GM12878 (cell line): ENCODE data around the gene MAGI2. TPM values are rescaled to one million over a fixed set of nuclear protein-coding genes. Genes with fewer than 3 reads are reported as not detected.

ENCODE experiments used
- ATAC-seq: fragments of 200-7000 bp; cut with Tn5 transposase; 3 replicates; pipeline ENCODE4 v1.9.1; 2020; ENCODE audit warnings: mild to moderate bottlenecking, moderate library complexity
- BruUV-seq: library from RNA; stranded (reverse); fragments of 400-500 nt; replicated peaks from 2 replicates; lab custom pipeline; 2021; lab: Mats Ljungman, UMichigan
- CTCF ChIA-PET: fragments of 300-600 bp; sonication (Branson Sonifier 250); formaldehyde crosslinking; extraction: SDS; loops from one replicate; lab custom pipeline; 2021; ENCODE audit warnings: inconsistent platforms; lab: Yijun Ruan, JAX
- POLR2A ChIA-PET: fragments of 350-600 bp; formaldehyde crosslinking; extraction: SDS; loops from one replicate; lab custom pipeline; 2021; ENCODE audit warnings: inconsistent platforms; lab: Charles Lee
- RAD21 ChIA-PET: fragments of 300-600 bp; sonication (Branson Sonifier 250); formaldehyde crosslinking; loops from one replicate; lab custom pipeline; 2023; ENCODE audit warnings: antibody characterized with exemption; ENCODE audit not compliant: unreplicated experiment; lab: Charles Lee
- SMC1A ChIA-PET: fragments of 300-600 bp; sonication (Branson Sonifier 250); formaldehyde crosslinking; loops from one replicate; lab custom pipeline; 2023; ENCODE audit not compliant: unreplicated experiment, uncharacterized antibody; lab: Charles Lee
- DNase-seq: peaks from one replicate; pipeline ENCODE4 v3.0.0-alpha.2; 2011; ENCODE audit warnings: low read depth, low spot score
- FAIRE-seq: peaks from 3 replicates; lab custom pipeline; 2011; peaks lifted over from hg19 to GRCh38; lab: Jason Lieb, UNC
- H2AFZ ChIP-seq: 2 replicates; pipeline ENCODE4 v1.6.0; 2011; ENCODE audit warnings: low read depth, low read length, control low read depth; ENCODE audit not compliant: control insufficient read depth
- H3K27ac ChIP-seq: 2 replicates; pipeline ENCODE4 v1.5.1; 2011; ENCODE audit warnings: control low read depth; ENCODE audit not compliant: control insufficient read depth, insufficient read depth
- H3K27me3 ChIP-seq, 2 experiments: replicated peaks in 1 of 2; 2 replicates each; pipeline versions ENCODE4 v1.6.0 to v1.6.1; 2011; ENCODE audit warnings: low read length in 1 of 2; ENCODE audit not compliant: control insufficient read depth in 2 of 2, insufficient read depth in 2 of 2
- H3K36me3 ChIP-seq, 2 experiments: 2 replicates each; pipeline ENCODE4 v1.5.1; 2011; ENCODE audit warnings: low read length in 1 of 2; ENCODE audit not compliant: control insufficient read depth in 2 of 2, insufficient read depth in 2 of 2
- H3K4me1 ChIP-seq: 2 replicates; pipeline ENCODE4 v1.6.1; 2011; ENCODE audit warnings: mild to moderate bottlenecking, low read length, moderate library complexity, mixed read lengths; ENCODE audit not compliant: control insufficient read depth, insufficient read depth
- H3K4me2 ChIP-seq: 2 replicates; pipeline ENCODE4 v1.6.0; 2011; ENCODE audit warnings: control low read depth; ENCODE audit not compliant: control insufficient read depth, insufficient read depth
- H3K4me3 ChIP-seq: fragments of 200-600 bp; sonication (generic); 2 replicates; pipeline ENCODE4 v1.5.1; 2016
- H3K79me2 ChIP-seq: 2 replicates; pipeline ENCODE4 v1.6.0; 2011; ENCODE audit warnings: low read length; ENCODE audit not compliant: control insufficient read depth, insufficient read depth
- H3K9ac ChIP-seq: 2 replicates; pipeline ENCODE4 v1.8.0; 2011; ENCODE audit warnings: low read length, control low read depth, mixed read lengths; ENCODE audit not compliant: control insufficient read depth, insufficient read depth
- H3K9me3 ChIP-seq: replicated peaks from 3 replicates; pipeline ENCODE4 v1.5.1; 2011; ENCODE audit warnings: mild to moderate bottlenecking, low read length; ENCODE audit not compliant: control insufficient read depth, insufficient read depth
- H4K20me1 ChIP-seq: 2 replicates; pipeline ENCODE4 v1.6.0; 2011; ENCODE audit not compliant: control insufficient read depth, insufficient read depth
- ATF3 ChIP-seq: IDR thresholded peaks from 2 replicates; pipeline ENCODE4 v1.6.1; 2011; ENCODE audit warnings: low read depth, mild to moderate bottlenecking, low read length, moderate library complexity, borderline replicate concordance; ENCODE audit errors: extremely low read depth
- HCFC1 ChIP-seq: fragments of 150-350 bp; IDR thresholded peaks from 2 replicates; pipeline ENCODE4 v1.6.1; 2014; ENCODE audit warnings: low read length
- IRF5 ChIP-seq: fragments of 450-650 bp; IDR thresholded peaks from 2 replicates; pipeline ENCODE4 v1.6.1; 2017; ENCODE audit warnings: borderline replicate concordance
- JUND ChIP-seq: IDR thresholded peaks from 2 replicates; pipeline ENCODE4 v1.6.1; 2012; ENCODE audit warnings: low read depth, mild to moderate bottlenecking, low read length, improper control_type of control experiment, moderate library complexity
- LARP7 ChIP-seq: fragments of 450-650 bp; IDR thresholded peaks from 2 replicates; pipeline ENCODE4 v1.6.1; 2017; ENCODE audit warnings: mild to moderate bottlenecking
- MTA3 ChIP-seq: IDR thresholded peaks from 2 replicates; pipeline ENCODE4 v1.6.1; 2012; ENCODE audit warnings: low read length, inconsistent platforms, borderline replicate concordance
- MYB ChIP-seq: fragments of 150-350 bp; IDR thresholded peaks from 2 replicates; pipeline ENCODE4 v1.6.1; 2014; ENCODE audit warnings: mild to moderate bottlenecking, low read depth, low read length, borderline replicate concordance
- NFXL1 ChIP-seq: fragments of 450-650 bp; IDR thresholded peaks from 2 replicates; pipeline ENCODE4 v1.6.1; 2017; ENCODE audit warnings: antibody characterized with exemption, mild to moderate bottlenecking, borderline replicate concordance
- NFYB ChIP-seq: IDR thresholded peaks from 2 replicates; pipeline ENCODE4 v1.6.1; 2011; ENCODE audit warnings: low read depth, mild to moderate bottlenecking, low read length, improper control_type of control experiment, moderate library complexity; ENCODE audit not compliant: insufficient read depth
- NKRF ChIP-seq: fragments of 450-650 bp; conservative IDR thresholded peaks from 2 replicates; pipeline ENCODE4 v1.6.1; 2017; ENCODE audit warnings: mild to moderate bottlenecking, moderate library complexity
- NRF1 ChIP-seq: conservative IDR thresholded peaks from 2 replicates; pipeline ENCODE4 v1.6.1; 2011; ENCODE audit warnings: mild to moderate bottlenecking, low read depth, low read length, improper control_type of control experiment
- RBBP5 ChIP-seq: fragments of 200-600 bp; sonication (generic); conservative IDR thresholded peaks from 2 replicates; pipeline ENCODE4 v1.6.1; 2016
- RELB ChIP-seq: fragments of 450-650 bp; IDR thresholded peaks from 2 replicates; pipeline ENCODE4 v1.6.1; 2017; ENCODE audit warnings: low read depth, mild to moderate bottlenecking, moderate library complexity
- RFX5 ChIP-seq: IDR thresholded peaks from 2 replicates; pipeline ENCODE4 v1.6.1; 2011; ENCODE audit warnings: low read depth, low read length, improper control_type of control experiment
- SMAD1 ChIP-seq: fragments of 450-650 bp; IDR thresholded peaks from 2 replicates; pipeline ENCODE4 v1.6.1; 2018; ENCODE audit warnings: mild to moderate bottlenecking, low read depth; ENCODE audit not compliant: partially characterized antibody
- YY1 ChIP-seq: IDR thresholded peaks from 2 replicates; pipeline ENCODE4 v1.6.1; 2011; ENCODE audit warnings: low read depth, mild to moderate bottlenecking, low read length
- ZBED1 ChIP-seq: IDR thresholded peaks from 2 replicates; pipeline ENCODE4 v1.6.1; 2016; ENCODE audit warnings: borderline replicate concordance
- ZBTB33 ChIP-seq: fragments of 450-650 bp; IDR thresholded peaks from 2 replicates; pipeline ENCODE4 v1.6.1; 2017; ENCODE audit warnings: mild to moderate bottlenecking
- ZSCAN29 ChIP-seq: fragments of 450-650 bp; IDR thresholded peaks from 2 replicates; pipeline ENCODE4 v1.6.1; 2017; ENCODE audit warnings: mild to moderate bottlenecking, moderate library complexity
- WGBS: methylation state at CpG from one replicate; pipeline ENCODE4 v1.1.6; 2016; ENCODE audit warnings: low lambda C conversion rate; ENCODE audit not compliant: insufficient replicate concordance, insufficient coverage; ENCODE audit errors: missing lambda C conversion rate; 5-methylcytosine and 5-hydroxymethylcytosine counted together
- in situ Hi-C: fragments of 300-500 bp; cut with MboI; formaldehyde crosslinking; loops from 9 replicates; pipeline ENCODE4 v1.14.3; 2018; ENCODE audit warnings: mixed read lengths
- intact Hi-C: fragments of 100-400 bp; cut with micrococcal nuclease; formaldehyde crosslinking; loops from one replicate; pipeline ENCODE4 v1.14.2; 2022; ENCODE audit not compliant: unreplicated experiment
- polyA plus RNA-seq, 11 experiments: library from polyadenylated mRNA; depleted of rRNA in 4 of 11; unstranded in 6 of 11; stranded (reverse) in 5 of 11; fragments of >200 nt; fragmentation: Nextera tagmentation in 4 of 11; fragmentation: Illumina TruSeq in 1 of 11; extraction: Ambion mirVana in 4 of 11; extraction: Trizol in 1 of 11; gene quantifications; 1 replicate in 1 of 11; 2 replicates in 10 of 11; pipeline versions ENCODE4 v1.2.1 to v1.2.3, GENCODE V29; 2011 to 2016; ENCODE audit warnings: inconsistent platforms in 2 of 11, missing spikeins in 2 of 11, low read depth in 1 of 11
- total RNA-seq, 4 experiments: library from RNA; depleted of rRNA in 3 of 4; stranded (reverse); fragments of >200 nt in 3 of 4; fragmentation: Illumina TruSeq in 1 of 4; extraction: Trizol in 1 of 4; gene quantifications; 2 replicates each; pipeline versions ENCODE4 v1.2.1 to v1.2.3, GENCODE V29; 2013 to 2021

MAGI2 gene
- total and polyA plus RNA-seq, 10 of the 15 experiments (the other 5 are each of a cell fraction or from before 2014, with no cell fraction given), result 0.01 to 0.31 (median 0.05) TPM; not detected in 2

- WGBS, result 54% methylated on average over 3 of the region's 3 CpGs
- Histone ChIP-seq H3K4me3 (no peak overlapping the region), H2AFZ (no peak overlapping the region), H3K9me3 (no peaks in the 10 kb centered on the region), H3K4me2 (no peak overlapping the region), H3K79me2 (no peaks in the 10 kb centered on the region), H3K27me3 (no peaks in the 10 kb centered on the region), H3K36me3 (no peaks in the 10 kb centered on the region), H3K9ac (no peak overlapping the region), H3K4me1 (no peaks in the 10 kb centered on the region), H4K20me1 (no peaks in the 10 kb centered on the region), H3K27ac (no peak overlapping the region)
- ChIA-PET CTCF (no interaction called here), SMC1A (no interaction called here), RAD21 (no interaction called here), POLR2A (no interaction called here)
- FAIRE-seq (no peak), DNase-seq (no peak), ATAC-seq (no peak)
- in situ Hi-C loops, result no loop called here
- TF ChIP-seq MYB (no peak), IRF5 (no peak), ATF3 (no peak), HCFC1 (no peak), MTA3 (no peak), ZSCAN29 (no peak), ZBED1 (no peak), NRF1 (no peak), NFYB (no peak), SMAD1 (no peak), JUND (no peak), YY1 (no peak), NFXL1 (no peak), RELB (no peak), RFX5 (no peak), NKRF (no peak), LARP7 (no peak), RBBP5 (no peak), ZBTB33 (no peak)
- BruUV-seq, result no TSS peak
- intact Hi-C loops, result no loop called here
These were observed 1473.3 kb downstream of the MAGI2 start for GRCh38 chr7:77980087-77980713.
